ENCODE measurements around the gene IGF2BP2.
"Not testable (repeated sequence)": the region's sequence is repeated elsewhere in the genome, so short reads cannot be mapped to it uniquely, and the experiment has no call there.

IGF2BP2 gene

GRCh38 chr3:185646382-185647133 is 178.3 kb downstream of the IGF2BP2 start:
- no peak for DNase-seq (ENCODE audit: extremely low read depth, low read depth)
- no peak overlapping the region for H3K4me3 ChIP-seq (replicated peaks; ENCODE audit: low read depth, low read length)

GRCh38 chr3:185645596-185646381 is 179.1 kb downstream of the IGF2BP2 start:
- H3K4me3 ChIP-seq (replicated peaks; ENCODE audit: low read depth, low read length): no peak overlapping the region
- no peak for DNase-seq (ENCODE audit: extremely low read depth, low read depth)
- TF ChIP-seq CTCF (IDR thresholded peaks at IDR 0.05; ENCODE audit: low read depth, low read length, missing control alignments): no peak

More at GRCh38 chr3:185646382-185647133, 178.3 kb downstream of the IGF2BP2 start:
- no peak for TF ChIP-seq CTCF (IDR thresholded peaks at IDR 0.05; ENCODE audit: low read depth, low read length, missing control alignments)

GRCh38 chr3:185645191-185645590 is 179.7 kb downstream of the IGF2BP2 start:
- not testable (repeated sequence) for DNase-seq (ENCODE audit: extremely low read depth, low read depth); H3K4me3 ChIP-seq (replicated peaks; ENCODE audit: low read depth, low read length)

GRCh38 chr3:185640308-185640707 is 184.5 kb downstream of the IGF2BP2 start:
- H3K4me3 ChIP-seq (replicated peaks; ENCODE audit: low read depth, low read length): no peak overlapping the region
- no peak for DNase-seq (ENCODE audit: extremely low read depth, low read depth)
- no peak for TF ChIP-seq CTCF (IDR thresholded peaks at IDR 0.05; ENCODE audit: low read depth, low read length, missing control alignments)

GRCh38 chr3:185639632-185640206 is 185.1 kb downstream of the IGF2BP2 start:
- no peak for DNase-seq (ENCODE audit: extremely low read depth, low read depth)
- TF ChIP-seq CTCF (IDR thresholded peaks at IDR 0.05; ENCODE audit: low read depth, low read length, missing control alignments): no peak
- no peak overlapping the region for H3K4me3 ChIP-seq (replicated peaks; ENCODE audit: low read depth, low read length)

GRCh38 chr3:185638651-185639050 is 186.2 kb downstream of the IGF2BP2 start:
- DNase-seq (ENCODE audit: extremely low read depth, low read depth): not testable (repeated sequence)

GRCh38 chr3:185637388-185637787 is 187.5 kb downstream of the IGF2BP2 start:
- no peak overlapping the region for H3K4me3 ChIP-seq (replicated peaks; ENCODE audit: low read depth, low read length)
- DNase-seq (ENCODE audit: extremely low read depth, low read depth): no peak
- no peak for TF ChIP-seq CTCF (IDR thresholded peaks at IDR 0.05; ENCODE audit: low read depth, low read length, missing control alignments)

More at GRCh38 chr3:185638651-185639050, 186.2 kb downstream of the IGF2BP2 start:
- H3K4me3 ChIP-seq (replicated peaks; ENCODE audit: low read depth, low read length): not testable (repeated sequence)
